Transverse colon (tissue), 4 donors: ENCODE data around the gene UNC93A. TPM values are rescaled to one million over a fixed set of nuclear protein-coding genes. Genes with fewer than 3 reads are reported as not detected.

ENCODE experiments used
- DNase-seq: peaks from one replicate; pipeline ENCODE4 v3.0.0-alpha.2; 2019
- H3K27ac ChIP-seq, 4 donors: fragments of 200-600 bp; sonication (generic); 2 replicates each; pipeline ENCODE4 v1.5.1; 2016 to 2018; ENCODE audit warnings: inconsistent platforms in 4 of 4
- H3K27me3 ChIP-seq: fragments of 200-600 bp; sonication (generic); 2 replicates; pipeline ENCODE4 v1.5.1; 2017; ENCODE audit warnings: inconsistent platforms
- H3K36me3 ChIP-seq, 4 donors: fragments of 200-600 bp; sonication (generic); 2 replicates each; pipeline ENCODE4 v1.5.1; 2017 to 2019; ENCODE audit warnings: inconsistent platforms in 4 of 4
- H3K4me1 ChIP-seq, 4 donors: fragments of 200-600 bp; sonication (generic); 2 replicates each; pipeline ENCODE4 v1.5.1; 2017 to 2020; ENCODE audit warnings: inconsistent platforms in 4 of 4
- H3K4me3 ChIP-seq, 4 donors: fragments of 200-600 bp; sonication (generic); 1 replicate in 1 of 4; 2 replicates in 3 of 4; pipeline versions ENCODE4 v1.5.1 to v1.6.1; 2017 to 2019; ENCODE audit warnings: inconsistent platforms in 4 of 4
- H3K9me3 ChIP-seq, 2 donors: fragments of 200-600 bp; sonication (generic); 2 replicates each; pipeline ENCODE4 v1.5.1; 2017 to 2019; ENCODE audit warnings: inconsistent platforms in 2 of 2
- EP300 ChIP-seq: sonication (generic); formaldehyde crosslinking; IDR thresholded peaks from one replicate; pipeline ENCODE4 v1.6.1; 2017; ENCODE audit warnings: antibody characterized with exemption, low read depth
- POLR2A ChIP-seq: fragments of 450-650 bp; IDR thresholded peaks from one replicate; pipeline ENCODE4 v1.6.1; 2016; ENCODE audit warnings: antibody characterized with exemption, mild to moderate bottlenecking, moderate library complexity
- POLR2AphosphoS5 ChIP-seq, 3 donors: sonication (generic); formaldehyde crosslinking; IDR thresholded peaks; one replicate each; pipeline ENCODE4 v1.6.1; 2016; ENCODE audit warnings: antibody characterized with exemption in 3 of 3
- WGBS, 2 donors: methylation state at CpG; one replicate each; pipeline ENCODE4 v1.1.5; 2018; ENCODE audit warnings: low coverage in 1 of 2; 5-methylcytosine and 5-hydroxymethylcytosine counted together
- in situ Hi-C, 4 donors: fragments of 200-750 bp; cut with MboI; loops; one replicate each; pipeline versions ENCODE4 v1.15.0 to v1.15.1; 2017; ENCODE audit warnings: low sequenced_read_pairs in 3 of 4, low pct_ligation_motif_present in 1 of 4, low pct_unique_long_range_greater_than_20kb in 1 of 4
- intact Hi-C: fragments of 100-400 bp; cut with DNase I; formaldehyde crosslinking; loops from one replicate; pipeline ENCODE4 v1.15.1; 2023; ENCODE audit warnings: low total_unique reads
- total RNA-seq, 4 donors: library from RNA; depleted of rRNA; stranded (reverse); fragments of >200 nt; gene quantifications; one replicate each; pipeline ENCODE4 v1.1.0, GENCODE V29; 2016
- TF ChIP-seq, protein P1 (sequence below), 5 experiments: fragments of 200-600 bp in 3 of 5; fragments of 450-650 bp in 2 of 5; sonication (generic) in 3 of 5; IDR thresholded peaks; 1 replicate in 2 of 5; 2 replicates in 3 of 5; pipeline ENCODE4 v1.5.1; 2016 to 2017; ENCODE audit warnings: antibody characterized with exemption in 5 of 5, inconsistent platforms in 3 of 5, mild to moderate bottlenecking in 2 of 5, moderate library complexity in 1 of 5

Gene UNC93A
- total RNA-seq, 4 donors from 2014 or later = not detected

DNA sequence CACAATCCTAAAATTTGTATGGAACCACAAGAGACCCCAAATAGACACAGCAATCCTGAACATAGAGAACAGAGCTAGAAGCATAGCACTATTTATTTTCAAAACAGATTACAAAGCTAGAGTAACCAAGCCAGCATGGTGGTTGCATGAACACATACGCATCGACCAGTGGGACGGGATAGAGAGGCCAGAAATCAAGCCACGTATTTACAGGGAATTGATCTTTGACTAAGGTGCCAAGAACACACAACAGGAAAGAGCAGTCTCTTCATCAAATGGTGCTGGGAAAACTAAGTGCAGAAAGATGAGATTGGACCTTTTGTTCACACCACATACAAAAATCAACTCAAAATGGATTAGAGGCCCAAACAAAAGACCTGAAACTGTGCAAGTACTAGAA is 54.8 kb downstream of the UNC93A start:
- no peak for TF ChIP-seq EP300
- TF ChIP-seq, protein P1, sequence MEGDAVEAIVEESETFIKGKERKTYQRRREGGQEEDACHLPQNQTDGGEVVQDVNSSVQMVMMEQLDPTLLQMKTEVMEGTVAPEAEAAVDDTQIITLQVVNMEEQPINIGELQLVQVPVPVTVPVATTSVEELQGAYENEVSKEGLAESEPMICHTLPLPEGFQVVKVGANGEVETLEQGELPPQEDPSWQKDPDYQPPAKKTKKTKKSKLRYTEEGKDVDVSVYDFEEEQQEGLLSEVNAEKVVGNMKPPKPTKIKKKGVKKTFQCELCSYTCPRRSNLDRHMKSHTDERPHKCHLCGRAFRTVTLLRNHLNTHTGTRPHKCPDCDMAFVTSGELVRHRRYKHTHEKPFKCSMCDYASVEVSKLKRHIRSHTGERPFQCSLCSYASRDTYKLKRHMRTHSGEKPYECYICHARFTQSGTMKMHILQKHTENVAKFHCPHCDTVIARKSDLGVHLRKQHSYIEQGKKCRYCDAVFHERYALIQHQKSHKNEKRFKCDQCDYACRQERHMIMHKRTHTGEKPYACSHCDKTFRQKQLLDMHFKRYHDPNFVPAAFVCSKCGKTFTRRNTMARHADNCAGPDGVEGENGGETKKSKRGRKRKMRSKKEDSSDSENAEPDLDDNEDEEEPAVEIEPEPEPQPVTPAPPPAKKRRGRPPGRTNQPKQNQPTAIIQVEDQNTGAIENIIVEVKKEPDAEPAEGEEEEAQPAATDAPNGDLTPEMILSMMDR (IDR thresholded peaks at IDR 0.05) = no peak
- TF ChIP-seq POLR2A = no peak
- TF ChIP-seq POLR2AphosphoS5 (IDR thresholded peaks at IDR 0.05) = no peak
- no peaks in the 10 kb centered on the region for H3K27me3 ChIP-seq
- no peak for DNase-seq
- H3K4me1 ChIP-seq = peaks cover 0 to 12% (median 5%) of the 10 kb centered on the region in 4 donors
- in situ Hi-C loops = no loop called here
- no peak overlapping the region for H3K27ac ChIP-seq
- H3K36me3 ChIP-seq = no peaks in the 10 kb centered on the region
- H3K4me3 ChIP-seq = no peak overlapping the region
- H3K9me3 ChIP-seq = no peaks in the 10 kb centered on the region
- WGBS, 2 donors = 91 to 93% methylated on average over 4 of the region's 4 CpGs
- intact Hi-C loops = no loop called here

DNA sequence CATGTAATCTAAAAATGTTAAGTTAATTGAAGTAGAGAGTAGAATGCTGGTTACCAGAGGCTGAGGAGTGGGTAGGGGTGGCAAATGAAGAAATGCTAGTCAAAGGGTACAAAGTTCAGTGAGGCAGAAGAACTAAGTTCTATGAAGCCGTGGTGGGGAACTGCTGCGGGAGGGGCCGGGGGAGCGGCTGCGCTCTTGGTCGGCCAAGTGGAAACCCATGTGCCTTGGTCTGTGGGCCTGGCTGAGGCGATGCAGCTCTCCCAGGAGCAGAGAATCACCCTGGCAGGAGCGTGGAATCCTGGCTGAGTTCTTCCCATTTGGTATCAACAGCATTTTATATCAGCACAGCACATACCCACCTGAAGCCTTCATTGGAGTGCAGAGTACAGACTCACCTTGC is 56.1 kb downstream of the UNC93A start:
- Histone ChIP-seq H3K36me3 (no peaks in the 10 kb centered on the region), H3K4me3 (no peak overlapping the region), H3K4me1 (peaks cover 0 to 18% (median 9%) of the 10 kb centered on the region in 4 donors), H3K9me3 (no peaks in the 10 kb centered on the region), H3K27me3 (no peaks in the 10 kb centered on the region), H3K27ac (no peak overlapping the region)
- TF ChIP-seq, protein P1 (IDR thresholded peaks at IDR 0.05) = no peak
- no peak for TF ChIP-seq EP300
- no peak for TF ChIP-seq POLR2A
- no peak for TF ChIP-seq POLR2AphosphoS5 (IDR thresholded peaks at IDR 0.05)
- 79 to 95% methylated on average over 8 of the region's 8 CpGs for WGBS, 2 donors
- no peak for DNase-seq
- in situ Hi-C loops = no loop called here
- intact Hi-C loops = no loop called here

DNA sequence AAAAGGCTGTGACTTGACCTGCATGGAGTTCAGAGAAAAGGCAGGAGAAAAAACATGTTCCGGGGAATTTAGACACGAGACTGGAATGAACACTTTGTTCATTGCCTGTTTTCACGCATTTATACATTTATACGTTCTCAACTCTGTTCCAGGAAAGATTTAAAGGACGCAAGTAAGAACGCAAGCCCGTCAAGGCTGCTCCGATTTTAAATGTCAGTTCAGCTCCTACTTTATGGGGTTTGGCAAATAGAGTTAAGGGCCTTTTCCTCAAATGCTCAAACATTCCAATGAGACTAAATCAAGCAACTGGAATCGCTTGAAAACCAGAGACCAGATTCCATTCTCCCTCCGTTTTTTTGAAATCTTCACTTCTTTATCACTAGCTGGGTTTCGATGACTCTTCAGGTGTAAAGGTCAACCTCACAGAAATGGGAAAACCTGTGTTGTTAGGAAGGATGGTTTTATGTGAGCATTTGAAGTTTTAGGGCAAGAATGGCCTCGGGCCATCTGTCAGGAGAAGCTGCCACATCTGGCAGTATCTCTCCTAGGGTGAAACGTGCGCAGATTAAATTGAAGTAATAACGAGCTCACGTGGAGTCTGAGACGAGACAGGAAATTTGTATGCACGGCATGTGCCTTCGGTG is 58.6 kb downstream of the UNC93A start:
- TF ChIP-seq, protein P1 (IDR thresholded peaks at IDR 0.05) = no peak
- no peak for TF ChIP-seq POLR2AphosphoS5 (IDR thresholded peaks at IDR 0.05)
- no peak for TF ChIP-seq EP300
- TF ChIP-seq POLR2A = no peak
- in situ Hi-C loops = loop anchor here in 2 of 4 donors (25.0 kb wide), 1 partner anchor 137 kb away; no protein-coding TSS in a partner anchor
- Histone ChIP-seq H3K4me1 (peaks cover 0 to 18% (median 9%) of the 10 kb centered on the region in 4 donors), H3K27ac (peak overlapping the region in 2 of 4 donors; percentile 58 to 71), H3K36me3 (no peaks in the 10 kb centered on the region), H3K4me3 (peak overlapping the region in 2 of 4 donors; percentile 51 to 54), H3K27me3 (no peaks in the 10 kb centered on the region), H3K9me3 (no peaks in the 10 kb centered on the region)
- intact Hi-C loops = no loop called here
- DNase-seq = no peak
- 49% methylated on average over 18 to 19 of the region's 19 CpGs for WGBS, 2 donors

DNA sequence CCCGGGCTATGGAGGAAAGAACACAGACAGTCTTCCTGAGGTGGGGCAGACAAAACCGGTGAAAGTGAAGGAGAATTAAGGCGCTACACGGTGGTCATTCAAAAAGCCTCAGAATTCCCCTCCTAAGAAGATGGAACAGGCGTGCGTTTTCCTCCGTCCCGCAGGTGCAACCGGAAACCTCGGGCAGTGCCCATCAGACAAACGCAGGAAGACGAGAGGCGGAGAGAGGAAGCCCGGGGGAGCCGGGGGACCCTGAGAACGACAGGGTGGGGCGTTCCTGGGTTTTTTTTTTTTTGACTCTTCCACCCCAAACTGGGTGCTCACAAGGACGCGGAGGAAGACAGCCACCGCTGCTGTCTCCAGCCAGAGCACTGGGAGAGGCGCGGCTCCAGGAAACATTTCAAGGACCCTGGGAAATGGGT is 59.2 kb downstream of the UNC93A start:
- no peak for DNase-seq
- Histone ChIP-seq H3K9me3 (no peaks in the 10 kb centered on the region), H3K4me1 (peaks cover 0 to 18% (median 9%) of the 10 kb centered on the region in 4 donors), H3K4me3 (peak overlapping the region in 3 of 4 donors; percentile 21 to 54 (median 51)), H3K36me3 (no peaks in the 10 kb centered on the region), H3K27me3 (no peaks in the 10 kb centered on the region), H3K27ac (peak overlapping the region; percentile 48 to 71 (median 62))
- 12 to 20% methylated on average over 2 to 22 of the region's 22 CpGs for WGBS, 2 donors
- in situ Hi-C loops (loop anchor here in 2 of 4 donors (25.0 kb wide), 1 partner anchor 138 kb away; no protein-coding TSS in a partner anchor), intact Hi-C loops (no loop called here)
- no peak for TF ChIP-seq POLR2A
- TF ChIP-seq, protein P1 (IDR thresholded peaks at IDR 0.05) = no peak
- no peak for TF ChIP-seq EP300
- no peak for TF ChIP-seq POLR2AphosphoS5 (IDR thresholded peaks at IDR 0.05)
